LNCaP clone FGC (cell line): Measurements from ENCODE around the gene CUL1.

Experiments
- DNase-seq: peaks from one replicate; pipeline ENCODE4 v3.0.0-alpha.2; 2011; ENCODE audit warnings: low read depth
- H3K4me3 ChIP-seq: 2 replicates; pipeline ENCODE4 v1.5.1; 2011; ENCODE audit warnings: mild to moderate bottlenecking, low read depth, low read length, control low read depth
- TF ChIP-seq, protein P1 (sequence below): IDR thresholded peaks from 2 replicates; pipeline ENCODE4 v1.5.1; 2012; ENCODE audit warnings: mild to moderate bottlenecking; ENCODE audit not compliant: control insufficient read depth, insufficient read depth; ENCODE audit errors: extremely low read depth

The CUL1 gene

GRCh38 chr7:148849393-148850098, 150.8 kb downstream of the CUL1 start:
- H3K4me3 ChIP-seq: no peak overlapping the region
- no peak for DNase-seq
- TF ChIP-seq, protein P1, sequence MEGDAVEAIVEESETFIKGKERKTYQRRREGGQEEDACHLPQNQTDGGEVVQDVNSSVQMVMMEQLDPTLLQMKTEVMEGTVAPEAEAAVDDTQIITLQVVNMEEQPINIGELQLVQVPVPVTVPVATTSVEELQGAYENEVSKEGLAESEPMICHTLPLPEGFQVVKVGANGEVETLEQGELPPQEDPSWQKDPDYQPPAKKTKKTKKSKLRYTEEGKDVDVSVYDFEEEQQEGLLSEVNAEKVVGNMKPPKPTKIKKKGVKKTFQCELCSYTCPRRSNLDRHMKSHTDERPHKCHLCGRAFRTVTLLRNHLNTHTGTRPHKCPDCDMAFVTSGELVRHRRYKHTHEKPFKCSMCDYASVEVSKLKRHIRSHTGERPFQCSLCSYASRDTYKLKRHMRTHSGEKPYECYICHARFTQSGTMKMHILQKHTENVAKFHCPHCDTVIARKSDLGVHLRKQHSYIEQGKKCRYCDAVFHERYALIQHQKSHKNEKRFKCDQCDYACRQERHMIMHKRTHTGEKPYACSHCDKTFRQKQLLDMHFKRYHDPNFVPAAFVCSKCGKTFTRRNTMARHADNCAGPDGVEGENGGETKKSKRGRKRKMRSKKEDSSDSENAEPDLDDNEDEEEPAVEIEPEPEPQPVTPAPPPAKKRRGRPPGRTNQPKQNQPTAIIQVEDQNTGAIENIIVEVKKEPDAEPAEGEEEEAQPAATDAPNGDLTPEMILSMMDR: no peak

DNA sequence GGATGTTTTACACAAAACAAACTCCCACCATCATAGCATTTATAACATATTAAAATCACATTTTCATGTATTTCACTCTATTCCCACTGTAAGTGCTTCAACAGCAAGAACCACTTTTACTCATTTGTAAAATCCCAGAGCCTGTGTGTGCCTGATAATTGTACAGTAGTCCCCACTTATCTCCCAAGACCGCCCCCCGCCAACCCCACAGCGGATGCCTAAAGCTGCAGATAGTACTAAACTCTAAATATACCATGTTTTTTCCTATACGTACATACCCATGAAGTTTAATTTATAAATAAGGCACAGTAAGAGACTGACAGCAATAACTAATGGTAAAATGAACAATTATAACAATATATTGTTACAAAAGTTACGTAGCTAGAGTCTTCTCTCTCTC, 151.9 kb downstream of the CUL1 start:
- DNase-seq: no peak
- TF ChIP-seq, protein P1: no peak
- H3K4me3 ChIP-seq: no peak overlapping the region
